GM12874 (cell line): Measurements from ENCODE around the gene NR3C2.

Experiments used
- CTCF ChIP-seq: IDR thresholded peaks from 2 replicates; pipeline ENCODE4 v1.5.1; 2011; ENCODE audit warnings: low read depth, mild to moderate bottlenecking, control low read depth, low read length, moderate library complexity; ENCODE audit not compliant: insufficient read depth

NR3C2 gene

GRCh38 chr4:148263127-148263526 lies 179.1 kb downstream of the NR3C2 start:
- TF ChIP-seq CTCF = no peak

- no peak for TF ChIP-seq CTCF
Measured at GRCh38 chr4:148261848-148262247, 180.4 kb downstream of the NR3C2 start.

- TF ChIP-seq CTCF = no peak
Measured at GRCh38 chr4:148259841-148260240, 182.4 kb downstream of the NR3C2 start.

GRCh38 chr4:148258535-148258934 lies 183.7 kb downstream of the NR3C2 start:
- TF ChIP-seq CTCF = no peak

- TF ChIP-seq CTCF = no peak
Measured at GRCh38 chr4:148255344-148255720, 186.9 kb downstream of the NR3C2 start.

- no peak for TF ChIP-seq CTCF
Measured at GRCh38 chr4:148254621-148255343, 187.4 kb downstream of the NR3C2 start.

GRCh38 chr4:148253768-148254167 lies 188.4 kb downstream of the NR3C2 start:
- TF ChIP-seq CTCF = no peak
